Chondrocyte (in vitro differentiated cells): ENCODE data around the gene DGKK. TPM values are rescaled to one million over a fixed set of nuclear protein-coding genes. Genes with fewer than 3 reads are reported as not detected.

Experiments used
- DNase-seq: peaks from one replicate; pipeline ENCODE4 v3.0.0; 2021; ENCODE audit warnings: mixed read lengths, low spot score
- H3K27ac Mint-ChIP-seq: one replicate; pipeline ENCODE4 v1.8.0; 2021; ENCODE audit warnings: mild to moderate bottlenecking, moderate library complexity, mixed read lengths; ENCODE audit not compliant: unreplicated experiment
- H3K27me3 Mint-ChIP-seq: 2 replicates; pipeline ENCODE4 v1.8.0; 2021; ENCODE audit warnings: low read depth, mixed read lengths
- H3K36me3 Mint-ChIP-seq: 2 replicates; pipeline ENCODE4 v1.8.0; 2021; ENCODE audit warnings: low read depth, mixed read lengths
- H3K4me1 Mint-ChIP-seq: 2 replicates; pipeline ENCODE4 v1.8.0; 2021; ENCODE audit warnings: low read depth, mild to moderate bottlenecking, mixed read lengths
- H3K4me3 Mint-ChIP-seq: one replicate; pipeline ENCODE4 v1.8.0; 2021; ENCODE audit warnings: mild to moderate bottlenecking, moderate library complexity, mixed read lengths; ENCODE audit not compliant: unreplicated experiment
- H3K9me3 Mint-ChIP-seq: 2 replicates; pipeline ENCODE4 v1.8.0; 2021; ENCODE audit warnings: low read depth, mixed read lengths
- total RNA-seq: library from RNA; stranded (reverse); gene quantifications from 3 replicates; pipeline ENCODE4 v1.2.1, GENCODE V29; 2021
- TF ChIP-seq, protein P1 (sequence below): fragments of 200-600 bp; sonication (generic); IDR thresholded peaks from 2 replicates; pipeline ENCODE4 v1.5.0; 2021; ENCODE audit warnings: antibody characterized with exemption, mild to moderate bottlenecking, moderate library complexity

Gene DGKK
- total RNA-seq, 1 donor from 2014 or later = not detected

DNA sequence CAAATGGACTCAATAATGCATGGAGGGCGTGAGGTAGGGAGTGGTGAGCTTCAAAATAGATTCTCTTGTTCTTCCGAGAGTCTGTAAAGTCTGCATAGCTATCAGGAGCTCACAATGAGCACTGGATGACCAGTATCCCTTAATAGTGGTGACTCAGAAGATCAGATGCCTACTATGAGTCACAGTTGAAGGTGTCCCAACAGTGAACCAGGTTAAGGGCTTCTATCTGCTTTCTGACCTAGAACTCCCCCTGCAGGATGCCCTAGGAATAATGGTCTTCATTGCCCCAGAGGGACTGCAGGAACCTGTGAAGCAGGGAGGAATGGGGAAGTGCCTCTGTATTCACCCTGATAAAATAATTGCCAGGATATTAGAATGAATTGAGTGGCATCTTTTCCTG, 22.1 kb downstream of the DGKK start:
- no peak overlapping the region for H3K27ac Mint-ChIP-seq
- no peaks in the 10 kb centered on the region for H3K36me3 Mint-ChIP-seq
- no peaks in the 10 kb centered on the region for H3K27me3 Mint-ChIP-seq
- no peak for DNase-seq
- peaks cover 3% of the 10 kb centered on the region for H3K9me3 Mint-ChIP-seq
- no peaks in the 10 kb centered on the region for H3K4me1 Mint-ChIP-seq
- TF ChIP-seq, protein P1, sequence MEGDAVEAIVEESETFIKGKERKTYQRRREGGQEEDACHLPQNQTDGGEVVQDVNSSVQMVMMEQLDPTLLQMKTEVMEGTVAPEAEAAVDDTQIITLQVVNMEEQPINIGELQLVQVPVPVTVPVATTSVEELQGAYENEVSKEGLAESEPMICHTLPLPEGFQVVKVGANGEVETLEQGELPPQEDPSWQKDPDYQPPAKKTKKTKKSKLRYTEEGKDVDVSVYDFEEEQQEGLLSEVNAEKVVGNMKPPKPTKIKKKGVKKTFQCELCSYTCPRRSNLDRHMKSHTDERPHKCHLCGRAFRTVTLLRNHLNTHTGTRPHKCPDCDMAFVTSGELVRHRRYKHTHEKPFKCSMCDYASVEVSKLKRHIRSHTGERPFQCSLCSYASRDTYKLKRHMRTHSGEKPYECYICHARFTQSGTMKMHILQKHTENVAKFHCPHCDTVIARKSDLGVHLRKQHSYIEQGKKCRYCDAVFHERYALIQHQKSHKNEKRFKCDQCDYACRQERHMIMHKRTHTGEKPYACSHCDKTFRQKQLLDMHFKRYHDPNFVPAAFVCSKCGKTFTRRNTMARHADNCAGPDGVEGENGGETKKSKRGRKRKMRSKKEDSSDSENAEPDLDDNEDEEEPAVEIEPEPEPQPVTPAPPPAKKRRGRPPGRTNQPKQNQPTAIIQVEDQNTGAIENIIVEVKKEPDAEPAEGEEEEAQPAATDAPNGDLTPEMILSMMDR = no peak
- H3K4me3 Mint-ChIP-seq = no peak overlapping the region

GRCh38 chrX:50447535-50447934, 23.1 kb downstream of the DGKK start:
- TF ChIP-seq, protein P1 = no peak
- H3K36me3 Mint-ChIP-seq = no peaks in the 10 kb centered on the region
- no peak overlapping the region for H3K4me3 Mint-ChIP-seq
- H3K9me3 Mint-ChIP-seq = peaks cover 3% of the 10 kb centered on the region
- H3K27ac Mint-ChIP-seq = no peak overlapping the region
- no peaks in the 10 kb centered on the region for H3K27me3 Mint-ChIP-seq
- no peak for DNase-seq
- no peaks in the 10 kb centered on the region for H3K4me1 Mint-ChIP-seq

GRCh38 chrX:50442426-50443116, 28.1 kb downstream of the DGKK start:
- TF ChIP-seq, protein P1 = no peak
- Mint-ChIP-seq H3K4me3 (no peak overlapping the region), H3K9me3 (no peaks in the 10 kb centered on the region), H3K4me1 (no peaks in the 10 kb centered on the region), H3K27me3 (no peaks in the 10 kb centered on the region), H3K36me3 (no peaks in the 10 kb centered on the region), H3K27ac (no peak overlapping the region)
- DNase-seq = no peak

DNA sequence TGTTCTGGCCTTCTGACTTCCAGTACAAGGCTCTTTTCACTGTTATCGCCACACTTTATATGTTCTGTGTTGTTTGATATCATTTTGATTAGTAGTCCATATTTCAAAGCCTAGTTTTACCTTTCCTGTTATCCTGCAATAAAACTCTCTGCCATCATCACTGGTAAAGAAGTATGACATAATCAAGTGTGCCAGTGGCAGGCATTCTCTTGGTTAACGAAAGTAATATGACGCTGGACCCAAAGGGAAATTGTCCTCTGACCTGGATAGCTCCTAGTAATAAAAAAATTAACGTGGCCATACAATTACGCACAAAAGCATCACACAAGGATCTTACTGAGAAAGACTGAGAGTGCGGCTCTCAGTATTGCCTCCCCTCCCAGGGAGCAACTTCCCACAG, 33.8 kb downstream of the DGKK start:
- no peaks in the 10 kb centered on the region for H3K27me3 Mint-ChIP-seq
- H3K4me1 Mint-ChIP-seq = no peaks in the 10 kb centered on the region
- H3K4me3 Mint-ChIP-seq = no peak overlapping the region
- no peak overlapping the region for H3K27ac Mint-ChIP-seq
- H3K36me3 Mint-ChIP-seq = no peaks in the 10 kb centered on the region
- DNase-seq = no peak
- TF ChIP-seq, protein P1 = no peak
- no peaks in the 10 kb centered on the region for H3K9me3 Mint-ChIP-seq

DNA sequence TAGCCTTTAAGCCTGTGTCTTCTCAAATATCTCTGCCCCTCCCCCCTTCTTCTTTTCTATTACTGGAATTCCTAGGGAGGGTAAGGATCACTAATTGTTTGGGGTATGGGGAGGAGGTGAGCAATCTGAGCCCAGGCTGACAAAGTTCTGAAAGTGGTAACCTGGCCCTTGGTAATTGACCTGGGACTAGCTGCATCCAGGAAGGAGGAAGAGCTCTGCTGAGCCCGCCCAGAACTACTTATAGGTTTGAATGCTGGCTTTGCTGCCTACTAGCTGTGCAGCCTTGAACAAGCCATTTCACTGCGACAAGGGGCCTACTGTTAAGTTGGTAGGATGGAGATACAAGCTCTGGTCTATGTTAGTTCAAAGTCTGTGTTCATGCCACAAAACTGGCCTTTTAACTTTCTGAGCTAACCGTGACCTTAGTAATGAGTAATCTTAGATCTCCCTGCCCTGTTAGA, 37.8 kb downstream of the DGKK start:
- no peaks in the 10 kb centered on the region for H3K36me3 Mint-ChIP-seq
- TF ChIP-seq, protein P1 = no peak
- H3K27me3 Mint-ChIP-seq = no peaks in the 10 kb centered on the region
- DNase-seq = no peak
- no peak overlapping the region for H3K4me3 Mint-ChIP-seq
- H3K27ac Mint-ChIP-seq = no peak overlapping the region
- no peaks in the 10 kb centered on the region for H3K4me1 Mint-ChIP-seq
- H3K9me3 Mint-ChIP-seq = peaks cover 4% of the 10 kb centered on the region
